Progenitor cell of endocrine pancreas (in vitro differentiated cells): ENCODE measurements around the gene ABR. TPM values are rescaled to one million over a fixed set of nuclear protein-coding genes. Genes with fewer than 3 reads are reported as not detected.
"Not testable (repeated sequence)": the region's sequence is repeated elsewhere in the genome, so short reads cannot be mapped to it uniquely, and the experiment has no call there.

ENCODE experiments used
- DNase-seq: peaks from one replicate; pipeline ENCODE4 v3.0.0; 2021; ENCODE audit warnings: low spot score; ENCODE audit not compliant: unreplicated experiment
- H3K27ac Mint-ChIP-seq: 2 replicates; pipeline ENCODE4 v1.8.0; 2021; ENCODE audit warnings: mild to moderate bottlenecking, moderate library complexity, mixed read lengths
- H3K27me3 Mint-ChIP-seq: 2 replicates; pipeline ENCODE4 v1.8.0; 2021; ENCODE audit warnings: mixed read lengths
- H3K36me3 Mint-ChIP-seq: 2 replicates; pipeline ENCODE4 v1.8.0; 2022; ENCODE audit warnings: mixed read lengths; ENCODE audit not compliant: insufficient read depth
- H3K4me1 Mint-ChIP-seq: 2 replicates; pipeline ENCODE4 v1.8.0; 2021; ENCODE audit warnings: low read depth, mixed read lengths
- H3K4me3 Mint-ChIP-seq: 2 replicates; pipeline ENCODE4 v1.8.0; 2021; ENCODE audit warnings: low read depth, mild to moderate bottlenecking, moderate library complexity, mixed read lengths
- H3K9me3 Mint-ChIP-seq: 2 replicates; pipeline ENCODE4 v1.8.0; 2021; ENCODE audit warnings: low read depth, mixed read lengths
- total RNA-seq: library from RNA; stranded (reverse); gene quantifications from 2 replicates; pipeline ENCODE4 v1.2.1, GENCODE V29; 2021
- TF ChIP-seq, protein P1 (sequence below): fragments of 200-600 bp; sonication (generic); IDR thresholded peaks from one replicate; pipeline ENCODE4 v1.5.0; 2021; ENCODE audit warnings: antibody characterized with exemption, mild to moderate bottlenecking; ENCODE audit not compliant: unreplicated experiment

ABR gene
- total RNA-seq, 1 donor from 2014 or later, result 61.0 TPM

DNA sequence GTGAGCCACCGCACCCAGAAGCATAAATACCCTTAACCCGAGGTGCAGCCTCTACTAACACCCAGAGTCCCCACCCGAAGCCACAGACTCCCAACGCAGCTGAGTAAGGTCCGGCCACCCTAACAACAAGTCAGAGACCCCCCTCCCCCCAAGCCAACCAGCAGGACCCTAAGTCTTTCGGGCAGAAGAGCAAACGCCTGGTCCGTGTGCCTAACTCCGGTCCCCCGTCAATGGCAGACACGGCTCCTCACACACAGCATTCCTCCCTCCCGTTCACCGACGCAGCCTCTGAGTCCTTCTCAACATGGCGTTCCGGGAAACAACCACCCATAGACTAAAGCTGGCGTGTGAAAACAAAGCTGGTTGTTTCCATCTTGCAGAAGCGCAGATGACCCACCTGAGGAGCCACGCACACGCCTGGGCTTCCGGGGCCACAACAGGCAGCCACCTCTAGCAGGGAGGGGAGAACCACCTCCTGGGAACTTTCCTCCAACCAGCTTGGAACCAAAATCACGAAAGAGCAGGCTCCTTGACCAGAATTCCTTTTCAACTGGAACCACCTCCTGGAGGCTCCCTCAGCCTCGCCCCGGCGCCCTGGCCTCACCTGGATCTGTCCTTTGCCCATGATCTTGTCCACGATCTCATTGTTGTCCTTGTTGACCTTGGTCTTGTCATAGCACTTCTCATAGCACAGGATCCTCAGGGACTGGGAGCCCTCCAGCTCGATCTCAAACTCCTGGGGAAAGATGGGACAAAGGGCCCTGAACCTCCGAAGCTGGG is 130.1 kb downstream of the ABR start:
- no peak for DNase-seq
- Mint-ChIP-seq H3K36me3 (peaks cover 12% of the 10 kb centered on the region), H3K4me3 (no peak overlapping the region), H3K27ac (no peak overlapping the region), H3K4me1 (no peaks in the 10 kb centered on the region), H3K9me3 (no peaks in the 10 kb centered on the region), H3K27me3 (no peaks in the 10 kb centered on the region)
- TF ChIP-seq, protein P1, sequence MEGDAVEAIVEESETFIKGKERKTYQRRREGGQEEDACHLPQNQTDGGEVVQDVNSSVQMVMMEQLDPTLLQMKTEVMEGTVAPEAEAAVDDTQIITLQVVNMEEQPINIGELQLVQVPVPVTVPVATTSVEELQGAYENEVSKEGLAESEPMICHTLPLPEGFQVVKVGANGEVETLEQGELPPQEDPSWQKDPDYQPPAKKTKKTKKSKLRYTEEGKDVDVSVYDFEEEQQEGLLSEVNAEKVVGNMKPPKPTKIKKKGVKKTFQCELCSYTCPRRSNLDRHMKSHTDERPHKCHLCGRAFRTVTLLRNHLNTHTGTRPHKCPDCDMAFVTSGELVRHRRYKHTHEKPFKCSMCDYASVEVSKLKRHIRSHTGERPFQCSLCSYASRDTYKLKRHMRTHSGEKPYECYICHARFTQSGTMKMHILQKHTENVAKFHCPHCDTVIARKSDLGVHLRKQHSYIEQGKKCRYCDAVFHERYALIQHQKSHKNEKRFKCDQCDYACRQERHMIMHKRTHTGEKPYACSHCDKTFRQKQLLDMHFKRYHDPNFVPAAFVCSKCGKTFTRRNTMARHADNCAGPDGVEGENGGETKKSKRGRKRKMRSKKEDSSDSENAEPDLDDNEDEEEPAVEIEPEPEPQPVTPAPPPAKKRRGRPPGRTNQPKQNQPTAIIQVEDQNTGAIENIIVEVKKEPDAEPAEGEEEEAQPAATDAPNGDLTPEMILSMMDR, result no peak

DNA sequence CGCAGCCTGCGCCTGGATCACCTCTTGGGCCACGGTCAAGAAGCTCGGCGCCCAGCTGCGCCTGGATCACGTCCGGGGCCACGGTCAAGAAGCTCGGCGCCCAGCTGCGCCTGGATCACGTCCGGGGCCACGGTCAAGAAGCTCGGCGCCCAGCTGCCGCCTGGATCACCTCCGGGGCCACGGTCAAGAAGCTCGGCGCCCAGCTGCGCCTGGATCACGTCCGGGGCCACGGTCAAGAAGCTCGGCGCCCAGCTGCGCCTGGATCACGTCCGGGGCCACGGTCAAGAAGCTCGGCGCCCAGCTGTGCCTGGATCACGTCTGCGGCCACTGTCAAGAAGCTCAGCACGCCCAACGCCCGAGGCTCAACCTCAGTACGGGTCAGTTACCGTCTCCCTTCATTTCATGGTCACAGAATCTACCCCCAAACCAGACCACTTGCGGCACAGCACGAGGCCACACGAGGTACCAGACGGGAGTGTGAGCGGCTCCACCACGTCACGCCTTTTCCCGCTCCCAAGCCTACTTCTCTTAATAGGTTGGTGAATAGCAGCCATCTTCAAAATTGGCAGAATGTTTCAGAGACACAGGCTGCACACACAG is 131.2 kb downstream of the ABR start:
- H3K4me3 Mint-ChIP-seq, H3K4me1 Mint-ChIP-seq, H3K27ac Mint-ChIP-seq, H3K9me3 Mint-ChIP-seq, DNase-seq, H3K27me3 Mint-ChIP-seq: not testable (repeated sequence)
- peaks cover 10% of the 10 kb centered on the region for H3K36me3 Mint-ChIP-seq

DNA sequence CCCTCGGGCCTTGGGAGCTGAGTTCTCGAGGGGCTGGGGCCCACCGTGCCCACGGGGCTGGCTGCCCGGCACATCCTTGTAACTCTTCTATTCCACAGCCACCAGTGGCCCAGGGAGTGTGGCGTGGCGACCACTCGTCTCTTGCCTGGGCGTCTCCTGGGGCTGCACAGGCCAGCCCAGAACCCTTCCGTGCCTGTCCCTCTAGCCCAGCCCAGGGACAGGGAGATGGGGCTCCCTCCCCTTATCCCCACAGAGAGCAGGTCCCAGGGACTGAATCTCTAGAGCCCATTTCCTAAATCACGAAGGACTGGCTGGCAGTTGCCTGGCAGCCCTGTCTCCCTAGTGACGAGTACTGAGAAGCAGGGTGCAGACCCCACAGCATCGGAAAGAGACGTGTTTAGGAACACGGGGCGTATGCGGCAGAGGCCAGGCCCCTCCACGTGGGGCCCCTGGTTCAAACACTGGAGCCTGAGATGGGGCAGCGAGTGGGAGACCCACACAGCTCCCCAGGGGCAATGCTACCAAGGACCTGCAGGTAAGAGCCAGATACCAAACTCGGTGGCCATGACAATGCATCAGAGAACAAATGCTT is 131.8 kb downstream of the ABR start:
- no peak overlapping the region for H3K4me3 Mint-ChIP-seq
- H3K36me3 Mint-ChIP-seq, result peaks cover 8% of the 10 kb centered on the region
- TF ChIP-seq, protein P1, result no peak
- no peaks in the 10 kb centered on the region for H3K9me3 Mint-ChIP-seq
- no peaks in the 10 kb centered on the region for H3K4me1 Mint-ChIP-seq
- H3K27ac Mint-ChIP-seq, result no peak overlapping the region
- no peak for DNase-seq
- H3K27me3 Mint-ChIP-seq, result no peaks in the 10 kb centered on the region

DNA sequence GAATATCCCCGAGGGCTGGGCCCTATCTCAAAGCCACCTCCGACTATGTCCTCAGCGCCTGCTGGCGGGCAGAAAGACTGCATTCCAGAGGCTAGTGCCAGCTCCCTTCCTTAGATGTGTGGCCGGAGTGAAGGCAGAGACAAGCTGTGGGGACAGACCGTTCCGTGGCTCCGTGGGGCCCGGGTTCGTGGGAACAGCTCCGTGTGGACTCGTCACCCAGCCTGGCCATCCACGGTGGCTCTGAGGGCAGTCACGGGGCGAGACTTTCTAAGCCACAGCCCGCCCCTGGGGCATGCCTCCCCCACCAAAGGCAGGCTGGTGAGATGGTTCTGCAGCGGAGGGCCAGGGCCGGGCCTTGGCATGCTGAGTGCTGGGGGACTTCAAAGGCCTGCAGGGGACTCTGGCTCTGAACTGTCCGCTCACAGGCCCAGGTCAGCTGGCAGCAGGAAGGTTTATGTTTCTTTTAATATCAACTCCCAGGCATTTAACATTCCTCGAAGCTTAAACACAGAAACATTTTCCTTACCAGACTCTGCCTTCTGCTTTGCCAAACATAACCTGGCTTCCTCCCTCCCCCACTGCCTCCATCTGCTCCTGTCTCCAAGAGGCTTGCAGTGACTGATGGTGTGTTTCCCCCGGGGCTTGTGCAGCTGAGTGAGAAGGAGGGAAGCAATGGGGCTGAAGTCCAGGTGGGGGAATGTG is 132.5 kb downstream of the ABR start:
- no peak overlapping the region for H3K27ac Mint-ChIP-seq
- TF ChIP-seq, protein P1, result no peak
- no peak overlapping the region for H3K4me3 Mint-ChIP-seq
- no peaks in the 10 kb centered on the region for H3K27me3 Mint-ChIP-seq
- H3K36me3 Mint-ChIP-seq, result peaks cover 13% of the 10 kb centered on the region
- no peaks in the 10 kb centered on the region for H3K4me1 Mint-ChIP-seq
- DNase-seq, result no peak
- H3K9me3 Mint-ChIP-seq, result no peaks in the 10 kb centered on the region

DNA sequence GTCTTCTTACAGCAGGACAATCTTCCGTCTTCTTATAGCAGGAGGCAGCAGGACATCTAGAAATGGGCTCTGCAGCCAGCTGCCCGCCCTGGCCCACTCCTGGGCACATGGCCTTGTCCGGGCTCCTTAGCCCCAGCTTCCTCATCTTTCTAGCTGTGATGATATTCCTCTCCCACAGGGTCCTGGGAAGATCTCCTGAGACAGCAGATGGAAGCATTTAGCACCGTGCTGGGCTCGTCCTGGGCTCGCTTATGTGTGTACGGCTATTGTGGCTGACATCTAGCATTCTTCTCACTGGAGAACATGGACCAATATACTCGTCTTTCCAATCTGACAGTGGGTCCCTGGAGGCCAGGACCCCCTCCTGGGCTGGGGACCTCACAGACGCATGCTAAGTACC is 134.3 kb downstream of the ABR start:
- H3K9me3 Mint-ChIP-seq, result no peaks in the 10 kb centered on the region
- no peak for DNase-seq
- TF ChIP-seq, protein P1, result no peak
- peaks cover 18% of the 10 kb centered on the region for H3K36me3 Mint-ChIP-seq
- H3K4me1 Mint-ChIP-seq, result no peaks in the 10 kb centered on the region
- H3K4me3 Mint-ChIP-seq, result no peak overlapping the region
- H3K27me3 Mint-ChIP-seq, result no peaks in the 10 kb centered on the region
- H3K27ac Mint-ChIP-seq, result no peak overlapping the region

DNA sequence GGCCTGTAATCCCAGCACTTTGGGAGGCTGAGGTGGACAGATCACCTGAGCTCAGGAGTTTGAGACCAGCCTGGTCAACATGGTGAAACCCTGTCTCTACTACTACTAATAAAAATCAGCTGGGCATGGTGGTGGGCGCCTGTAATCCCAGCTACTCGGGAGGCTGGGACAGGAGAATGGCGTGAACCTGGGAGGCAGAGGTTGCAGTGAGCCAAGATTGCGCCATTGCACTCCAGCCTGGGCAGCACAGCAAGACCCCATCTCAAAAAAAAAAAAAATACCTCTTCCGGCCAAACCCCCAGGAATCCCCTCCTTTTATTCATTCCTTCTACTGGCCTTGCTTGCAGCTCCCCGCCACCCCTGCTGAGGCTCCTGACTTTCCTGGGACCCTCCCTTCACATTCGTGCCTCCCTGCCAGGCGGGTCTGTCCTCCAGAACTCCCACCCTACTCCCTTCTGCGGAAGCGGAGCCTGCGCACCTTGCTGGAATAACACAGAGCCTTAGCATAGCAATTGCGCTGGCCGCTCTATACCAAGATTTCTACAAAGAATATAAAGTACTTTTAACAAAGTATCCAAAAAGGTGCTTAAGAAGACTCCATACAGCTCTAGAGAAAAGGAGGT is 135.3 kb downstream of the ABR start:
- peaks cover 17% of the 10 kb centered on the region for H3K36me3 Mint-ChIP-seq
- H3K9me3 Mint-ChIP-seq, H3K27me3 Mint-ChIP-seq, H3K4me3 Mint-ChIP-seq, H3K4me1 Mint-ChIP-seq, DNase-seq: not testable (repeated sequence)
- H3K27ac Mint-ChIP-seq, result peak overlapping the region; percentile 51
